GM21515 (cell line): ENCODE measurements around the gene IL20RA.
"Not testable (repeated sequence)": the region's sequence is repeated elsewhere in the genome, so short reads cannot be mapped to it uniquely, and the experiment has no call there.

Experiments used
- ATAC-seq: cut with Tn5 transposase; IDR thresholded peaks from one replicate; pipeline ENCODE4 v1.9.1; 2021; ENCODE audit not compliant: unreplicated experiment

Gene IL20RA

GRCh38 chr6:137044366-137045221 lies at the start of gene IL20RA:
IL20RA (minus strand) TSS chr6:137044965; CDS start chr6:137044728, 237 bp downstream.
- no peak for ATAC-seq

GRCh38 chr6:137093183-137094069 lies 48.7 kb upstream of the IL20RA start:
- ATAC-seq, result no peak

GRCh38 chr6:137092018-137092417 lies 47.3 kb upstream of the IL20RA start:
- no peak for ATAC-seq

GRCh38 chr6:137089305-137089704 lies 44.5 kb upstream of the IL20RA start:
- no peak for ATAC-seq

- no peak for ATAC-seq
These were observed 43.1 kb upstream of the IL20RA start for GRCh38 chr6:137087902-137088301.

- ATAC-seq, result no peak
These were observed 41.3 kb upstream of the IL20RA start for GRCh38 chr6:137086031-137086430.

- no peak for ATAC-seq
These were observed 40.3 kb upstream of the IL20RA start for GRCh38 chr6:137084865-137085617.

GRCh38 chr6:137084090-137084489 lies 39.3 kb upstream of the IL20RA start:
- no peak for ATAC-seq

GRCh38 chr6:137081997-137082396 lies 37.2 kb upstream of the IL20RA start:
- ATAC-seq, result no peak

- no peak for ATAC-seq
These were observed 35.9 kb upstream of the IL20RA start for GRCh38 chr6:137080711-137081110.

- ATAC-seq, result peak; percentile 100
These were observed 31.7 kb upstream of the IL20RA start for GRCh38 chr6:137076277-137077068.

- not testable (repeated sequence) for ATAC-seq
These were observed 31.0 kb upstream of the IL20RA start for GRCh38 chr6:137075790-137076189.

- ATAC-seq, result no peak
These were observed 25.5 kb upstream of the IL20RA start for GRCh38 chr6:137070303-137070702.

GRCh38 chr6:137067399-137067798 lies 22.6 kb upstream of the IL20RA start:
- no peak for ATAC-seq

GRCh38 chr6:137058037-137058436 lies 13.3 kb upstream of the IL20RA start:
- ATAC-seq, result no peak

GRCh38 chr6:137056121-137056880 lies 11.5 kb upstream of the IL20RA start:
- ATAC-seq, result no peak

- no peak for ATAC-seq
These were observed 7.2 kb upstream of the IL20RA start for GRCh38 chr6:137051790-137052472.

GRCh38 chr6:137049095-137049494 lies 4.3 kb upstream of the IL20RA start:
- ATAC-seq, result no peak

- ATAC-seq, result no peak
These were observed 2.2 kb upstream of the IL20RA start for GRCh38 chr6:137046871-137047412.
